Loucy (cell line): ENCODE data around the gene FGF12.
A peak's percentile ranks its signal among the peaks of the same experiment; 100 is the strongest.

Experiments
- H2AFZ ChIP-seq: fragments of 200-600 bp; sonication (generic); 2 replicates; pipeline ENCODE4 v1.6.0; 2016; ENCODE audit warnings: antibody characterized with exemption, mild to moderate bottlenecking, low read length, moderate library complexity
- H3F3A ChIP-seq: fragments of 200-600 bp; 2 replicates; pipeline ENCODE4 v1.6.0; 2016; ENCODE audit warnings: antibody characterized with exemption, low read depth, mild to moderate bottlenecking
- H3K27me3 ChIP-seq: fragments of 200-600 bp; sonication (generic); 2 replicates; pipeline ENCODE4 v1.6.1; 2014; ENCODE audit warnings: low read length, mild to moderate bottlenecking; ENCODE audit not compliant: insufficient read depth, poor library complexity, severe bottlenecking
- H3K36me3 ChIP-seq: fragments of 200-600 bp; sonication (generic); 2 replicates; pipeline ENCODE4 v1.6.1; 2016; ENCODE audit warnings: low read length; ENCODE audit not compliant: insufficient read depth
- H3K4me1 ChIP-seq: fragments of 200-600 bp; sonication (generic); 2 replicates; pipeline ENCODE4 v1.5.1; 2014; ENCODE audit warnings: low read length, mild to moderate bottlenecking; ENCODE audit not compliant: insufficient read depth, poor library complexity, severe bottlenecking
- H3K4me2 ChIP-seq: fragments of 200-600 bp; sonication (generic); 2 replicates; pipeline ENCODE4 v1.6.0; 2014; ENCODE audit warnings: antibody characterized with exemption, low read length, low read depth, mild to moderate bottlenecking; ENCODE audit not compliant: poor library complexity, severe bottlenecking
- H3K4me3 ChIP-seq: fragments of 200-600 bp; sonication (generic); 2 replicates; pipeline ENCODE4 v1.5.1; 2014; ENCODE audit warnings: low read length, mild to moderate bottlenecking, mixed read lengths; ENCODE audit not compliant: poor library complexity, severe bottlenecking
- H3K79me2 ChIP-seq: fragments of 200-600 bp; sonication (generic); 2 replicates; pipeline ENCODE4 v1.6.1; 2014; ENCODE audit warnings: low read length; ENCODE audit not compliant: insufficient read depth
- H3K9ac ChIP-seq: fragments of 200-600 bp; sonication (generic); 2 replicates; pipeline ENCODE4 v1.6.0; 2014; ENCODE audit warnings: mild to moderate bottlenecking, low read depth, low read length, moderate library complexity; ENCODE audit not compliant: poor library complexity, severe bottlenecking
- H3K9me2 ChIP-seq: fragments of 200-600 bp; sonication (generic); replicated peaks from 2 replicates; pipeline ENCODE4 v1.6.1; 2016; ENCODE audit warnings: low read depth, low read length, mixed read lengths
- H3K9me3 ChIP-seq: fragments of 200-600 bp; sonication (generic); 2 replicates; pipeline ENCODE4 v1.6.1; 2014; ENCODE audit warnings: mild to moderate bottlenecking, antibody characterized with exemption, low read length, low read depth; ENCODE audit not compliant: insufficient read depth
- H4K20me1 ChIP-seq: fragments of 200-600 bp; sonication (generic); 2 replicates; pipeline ENCODE4 v1.6.0; 2014; ENCODE audit warnings: antibody characterized with exemption, low read length, mild to moderate bottlenecking; ENCODE audit not compliant: insufficient read depth, poor library complexity, severe bottlenecking
- CTCF ChIP-seq: fragments of 200-600 bp; sonication (generic); conservative IDR thresholded peaks from 2 replicates; pipeline ENCODE4 v1.5.1; 2014; ENCODE audit warnings: mild to moderate bottlenecking, antibody characterized with exemption, low read length
- EZH2phosphoT487 ChIP-seq: fragments of 200-600 bp; IDR thresholded peaks from 2 replicates; pipeline ENCODE4 v1.6.1; 2018; ENCODE audit warnings: antibody characterized with exemption, mild to moderate bottlenecking, moderate library complexity, borderline replicate concordance

The FGF12 gene

GRCh38 chr3:192130534-192131132, 596.7 kb downstream of the FGF12 start:
- Histone ChIP-seq H3K9me3 (no peaks in the 10 kb centered on the region), H4K20me1 (no peaks in the 10 kb centered on the region), H3K9ac (no peak overlapping the region), H3K79me2 (no peaks in the 10 kb centered on the region), H3F3A (no peaks in the 10 kb centered on the region), H3K9me2 (no peaks in the 10 kb centered on the region), H2AFZ (no peak overlapping the region), H3K4me1 (no peaks in the 10 kb centered on the region), H3K4me3 (no peak overlapping the region), H3K4me2 (no peak overlapping the region), H3K27me3 (no peaks in the 10 kb centered on the region), H3K36me3 (no peaks in the 10 kb centered on the region)
- TF ChIP-seq CTCF, result peak; percentile 77
- no peak for TF ChIP-seq EZH2phosphoT487

- no peak overlapping the region for H3K9ac ChIP-seq
- no peak overlapping the region for H2AFZ ChIP-seq
- no peak overlapping the region for H3K4me3 ChIP-seq
- H3K9me2 ChIP-seq, result no peaks in the 10 kb centered on the region
- H3F3A ChIP-seq, result no peaks in the 10 kb centered on the region
- H3K36me3 ChIP-seq, result no peaks in the 10 kb centered on the region
- no peaks in the 10 kb centered on the region for H4K20me1 ChIP-seq
- H3K27me3 ChIP-seq, result no peaks in the 10 kb centered on the region
- H3K4me2 ChIP-seq, result no peak overlapping the region
- TF ChIP-seq EZH2phosphoT487, result no peak
- TF ChIP-seq CTCF, result no peak
- no peaks in the 10 kb centered on the region for H3K9me3 ChIP-seq
- no peaks in the 10 kb centered on the region for H3K4me1 ChIP-seq
- no peaks in the 10 kb centered on the region for H3K79me2 ChIP-seq
Observed at GRCh38 chr3:192129586-192129985, 597.8 kb downstream of the FGF12 start.

- Histone ChIP-seq H3K36me3 (no peaks in the 10 kb centered on the region), H3K27me3 (no peaks in the 10 kb centered on the region), H4K20me1 (no peaks in the 10 kb centered on the region), H3K79me2 (no peaks in the 10 kb centered on the region), H3K9me3 (no peaks in the 10 kb centered on the region), H3K4me2 (no peak overlapping the region), H3K4me1 (no peaks in the 10 kb centered on the region), H3K9me2 (no peaks in the 10 kb centered on the region), H3K4me3 (no peak overlapping the region), H3F3A (no peaks in the 10 kb centered on the region), H3K9ac (no peak overlapping the region), H2AFZ (no peak overlapping the region)
- no peak for TF ChIP-seq EZH2phosphoT487
- TF ChIP-seq CTCF, result no peak
Observed at GRCh38 chr3:192128922-192129321, 598.4 kb downstream of the FGF12 start.
